ENCODE data around the gene SLC32A1. TPM values are rescaled to one million over a fixed set of nuclear protein-coding genes. Genes with fewer than 3 reads are reported as not detected.

Gene SLC32A1
- total RNA-seq, 1 experiment from 2014 or later: 0.24 TPM

- no peak overlapping the region for H2BK5ac ChIP-seq (ENCODE audit: insufficient read length, low read length)
- no peak overlapping the region for H2BK120ac ChIP-seq (ENCODE audit: low read depth, low read length, poor library complexity, severe bottlenecking)
- H3K4me2 ChIP-seq (ENCODE audit: insufficient read depth, insufficient read length, low read length): no peak overlapping the region
- H4K5ac ChIP-seq (ENCODE audit: insufficient read length, low read depth, low read length): no peak overlapping the region
- H2BK15ac ChIP-seq (ENCODE audit: low read depth, low read length): no peak overlapping the region
- no peak for DNase-seq
- peaks cover 4 to 15% of the 10 kb centered on the region in 2 experiments for H3K4me1 Mint-ChIP-seq
- H3K79me1 ChIP-seq (ENCODE audit: insufficient read depth, low read depth, low read length, poor library complexity, severe bottlenecking): no peaks in the 10 kb centered on the region
- H3K9ac ChIP-seq (ENCODE audit: extremely low read depth, insufficient read length, low read length): no peak overlapping the region
- H3K9me3 ChIP-seq (ENCODE audit: control insufficient read depth, low read depth, low read length): no peaks in the 10 kb centered on the region
- H3K14ac ChIP-seq (ENCODE audit: insufficient read depth, low read length): no peak overlapping the region
- no peaks in the 10 kb centered on the region for H3K27me3 ChIP-seq (ENCODE audit: insufficient read depth, low read length)
- no peak overlapping the region for H3K18ac ChIP-seq (ENCODE audit: insufficient read length, low read depth, low read length)
- no peak overlapping the region for H3K23ac ChIP-seq (ENCODE audit: insufficient read length, low read depth, low read length)
- H3K36me3 Mint-ChIP-seq (ENCODE audit: insufficient read depth in 1 of 3, low read depth in 3 of 3): no peaks in the 10 kb centered on the region
- no peak overlapping the region; a peak in 1 of 7 replicates for H3K27ac Mint-ChIP-seq
- H3K23me2 ChIP-seq (ENCODE audit: insufficient read length, low read depth, low read length, poor library complexity, severe bottlenecking): no peaks in the 10 kb centered on the region
- no peak overlapping the region for H4K91ac ChIP-seq (ENCODE audit: insufficient read length, low read depth, low read length)
- H2BK12ac ChIP-seq (ENCODE audit: insufficient read length, low read depth, low read length): no peak overlapping the region
- TF ChIP-seq, protein P1, sequence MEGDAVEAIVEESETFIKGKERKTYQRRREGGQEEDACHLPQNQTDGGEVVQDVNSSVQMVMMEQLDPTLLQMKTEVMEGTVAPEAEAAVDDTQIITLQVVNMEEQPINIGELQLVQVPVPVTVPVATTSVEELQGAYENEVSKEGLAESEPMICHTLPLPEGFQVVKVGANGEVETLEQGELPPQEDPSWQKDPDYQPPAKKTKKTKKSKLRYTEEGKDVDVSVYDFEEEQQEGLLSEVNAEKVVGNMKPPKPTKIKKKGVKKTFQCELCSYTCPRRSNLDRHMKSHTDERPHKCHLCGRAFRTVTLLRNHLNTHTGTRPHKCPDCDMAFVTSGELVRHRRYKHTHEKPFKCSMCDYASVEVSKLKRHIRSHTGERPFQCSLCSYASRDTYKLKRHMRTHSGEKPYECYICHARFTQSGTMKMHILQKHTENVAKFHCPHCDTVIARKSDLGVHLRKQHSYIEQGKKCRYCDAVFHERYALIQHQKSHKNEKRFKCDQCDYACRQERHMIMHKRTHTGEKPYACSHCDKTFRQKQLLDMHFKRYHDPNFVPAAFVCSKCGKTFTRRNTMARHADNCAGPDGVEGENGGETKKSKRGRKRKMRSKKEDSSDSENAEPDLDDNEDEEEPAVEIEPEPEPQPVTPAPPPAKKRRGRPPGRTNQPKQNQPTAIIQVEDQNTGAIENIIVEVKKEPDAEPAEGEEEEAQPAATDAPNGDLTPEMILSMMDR (conservative IDR thresholded peaks at IDR 0.05): no peak
- peaks cover 50% of the 10 kb centered on the region for H3K27me3 Mint-ChIP-seq (ENCODE audit: low read depth)
- no peak overlapping the region for H3K4ac ChIP-seq (ENCODE audit: low read depth, low read length)
- H3K4me1 ChIP-seq (ENCODE audit: insufficient read depth, low read length): no peaks in the 10 kb centered on the region; the same call in 1 of the 2 replicates
- WGBS (ENCODE audit: extremely low coverage, insufficient read length, low lambda C conversion rate): no CpG with 5 or more reads among the region's 4 CpGs
- no peak overlapping the region for H3K56ac ChIP-seq (ENCODE audit: insufficient read length, low read depth, low read length)
- H3K9me3 Mint-ChIP-seq: no peaks in the 10 kb centered on the region
- no peak overlapping the region for H4K8ac ChIP-seq (replicated peaks; ENCODE audit: insufficient read length, low read depth, low read length)
- H3T11ph ChIP-seq (ENCODE audit: low read length): no peak overlapping the region
- H3K79me2 ChIP-seq (ENCODE audit: insufficient read depth, low read length): no peaks in the 10 kb centered on the region
- H3K4me3 Mint-ChIP-seq: no peak overlapping the region
- H2AFZ ChIP-seq (ENCODE audit: low read length): no peak overlapping the region
- no peak overlapping the region for H2BK20ac ChIP-seq (ENCODE audit: low read depth, low read length, poor library complexity, severe bottlenecking)
- no peak overlapping the region for H3K27ac ChIP-seq (ENCODE audit: insufficient read length, low read depth, low read length)
- no peak overlapping the region for H2AK5ac ChIP-seq (ENCODE audit: insufficient read length, low read length)
- H4K20me1 ChIP-seq (ENCODE audit: control insufficient read depth, insufficient read depth, insufficient read length): no peaks in the 10 kb centered on the region
Observed at GRCh38 chr20:38704136-38704535, 20.1 kb upstream of the SLC32A1 start.

Data from H9 (cell line).